Skeletal muscle tissue (tissue), 4 donors: Measurements from ENCODE around the gene GRK4. TPM values are rescaled to one million over a fixed set of nuclear protein-coding genes. Genes with fewer than 3 reads are reported as not detected.
A peak's percentile ranks its signal among the peaks of the same experiment; 100 is the strongest.

ENCODE experiments used
- H3K27ac ChIP-seq: one replicate; pipeline ENCODE4 v1.7.0; 2013; ENCODE audit warnings: mild to moderate bottlenecking, low read depth, low read length, inconsistent platforms
- H3K27me3 ChIP-seq, 3 donors: one replicate each; pipeline ENCODE4 v1.7.0; 2013; ENCODE audit warnings: low read length in 3 of 3; ENCODE audit not compliant: control insufficient read depth in 3 of 3, insufficient read depth in 3 of 3
- H3K36me3 ChIP-seq, 3 donors: one replicate each; pipeline ENCODE4 v1.7.0; 2013; ENCODE audit warnings: low read length in 3 of 3; ENCODE audit not compliant: control insufficient read depth in 3 of 3, insufficient read depth in 3 of 3
- H3K4me1 ChIP-seq, 3 donors: one replicate each; pipeline ENCODE4 v1.7.0; 2013; ENCODE audit warnings: low read length in 3 of 3, mild to moderate bottlenecking in 3 of 3; ENCODE audit not compliant: control insufficient read depth in 3 of 3, insufficient read depth in 3 of 3
- H3K4me3 ChIP-seq, 3 donors: one replicate each; pipeline ENCODE4 v1.7.0; 2013; ENCODE audit warnings: low read length in 3 of 3
- H3K9ac ChIP-seq, 3 donors: one replicate each; pipeline ENCODE4 v1.7.0; 2013; ENCODE audit warnings: low read length in 3 of 3, mild to moderate bottlenecking in 3 of 3, moderate library complexity in 2 of 3, low read depth in 1 of 3
- H3K9me3 ChIP-seq, 3 donors: one replicate each; pipeline ENCODE4 v1.7.0; 2013; ENCODE audit warnings: low read length in 3 of 3; ENCODE audit not compliant: control insufficient read depth in 3 of 3
- total RNA-seq: library from RNA; depleted of rRNA; stranded (reverse); fragments of >200 nt; gene quantifications from one replicate; pipeline ENCODE4 v1.2.3, GENCODE V29; 2014
- donor health status: Osteomylitis.

The GRK4 gene
- total RNA-seq, 1 donor from 2014 or later = 12.5 TPM

DNA sequence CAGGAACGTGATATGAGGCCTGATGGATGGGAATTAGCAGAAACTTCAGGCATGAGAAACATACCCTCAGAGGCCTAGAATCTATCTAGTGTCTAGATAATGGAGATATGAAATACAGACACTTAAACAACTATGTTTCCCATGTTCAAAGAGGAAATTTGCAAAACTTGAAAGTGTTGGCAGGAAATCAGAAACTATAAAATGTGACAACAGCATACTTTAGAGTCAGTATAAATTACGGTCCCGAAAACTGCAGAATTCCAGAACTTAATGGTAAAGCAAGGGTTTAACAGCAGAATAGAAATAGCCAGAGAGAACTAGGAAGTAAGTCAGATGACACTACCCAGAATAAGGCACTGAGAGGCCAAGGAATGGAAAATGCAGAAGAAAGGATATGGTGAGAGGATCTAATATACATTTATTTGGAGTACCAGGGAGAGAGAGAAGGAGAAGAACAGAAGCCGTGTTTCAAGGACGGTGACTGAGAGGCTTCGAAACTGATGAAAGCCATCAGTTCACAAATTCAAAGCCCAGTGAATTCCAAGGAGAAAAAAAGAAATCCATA, 103.5 kb downstream of the GRK4 start:
- H3K9ac ChIP-seq = no peak overlapping the region
- no peaks in the 10 kb centered on the region for H3K27me3 ChIP-seq

GRCh38 chr4:3067473-3068001, 104.2 kb downstream of the GRK4 start:
- Histone ChIP-seq H3K4me3 (no peak overlapping the region), H3K27me3 (no peaks in the 10 kb centered on the region), H3K9ac (no peak overlapping the region), H3K27ac (no peak overlapping the region), H3K4me1 (peaks cover 0 to 6% (median 0%) of the 10 kb centered on the region in 3 donors), H3K36me3 (no peaks in the 10 kb centered on the region), H3K9me3 (no peaks in the 10 kb centered on the region)

More for the DNA sequence above, 103.5 kb downstream of the GRK4 start:
- H3K36me3 ChIP-seq = no peaks in the 10 kb centered on the region
- no peak overlapping the region for H3K4me3 ChIP-seq
- peaks cover 0 to 3% (median 0%) of the 10 kb centered on the region in 3 donors for H3K4me1 ChIP-seq
- no peak overlapping the region for H3K27ac ChIP-seq
- H3K9me3 ChIP-seq = no peaks in the 10 kb centered on the region

DNA sequence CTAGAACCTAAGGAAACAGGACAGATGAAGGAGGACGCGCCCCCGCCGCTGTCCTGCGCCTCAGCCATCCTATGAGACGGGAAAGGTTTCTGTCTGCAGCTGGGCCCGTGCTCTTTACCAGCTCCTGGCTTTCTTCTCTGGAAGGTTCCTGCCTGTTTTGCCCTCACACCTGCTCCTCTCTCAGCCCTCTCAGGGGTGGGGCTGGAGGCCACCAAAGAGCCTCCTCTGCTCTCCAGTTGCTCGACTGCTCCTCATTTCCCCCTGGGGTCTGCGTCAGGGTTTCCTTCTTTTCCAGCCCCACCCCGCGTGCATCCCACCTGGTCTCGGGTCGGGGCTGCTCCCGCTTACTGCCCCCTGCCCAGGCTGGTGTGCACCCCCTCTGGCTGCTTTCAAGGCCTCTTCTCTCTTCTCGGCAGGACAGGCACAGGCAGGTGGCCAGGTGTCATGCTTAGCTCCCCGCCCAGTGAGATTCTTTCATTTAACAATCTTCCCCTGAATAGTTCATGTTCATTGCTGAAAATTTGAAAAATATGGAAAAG, 106.4 kb downstream of the GRK4 start:
- Histone ChIP-seq H3K9ac (no peak overlapping the region), H3K27ac (no peak overlapping the region), H3K27me3 (no peaks in the 10 kb centered on the region), H3K36me3 (no peaks in the 10 kb centered on the region), H3K4me3 (no peak overlapping the region), H3K4me1 (peaks cover 0 to 11% (median 5%) of the 10 kb centered on the region in 3 donors), H3K9me3 (no peaks in the 10 kb centered on the region)

DNA sequence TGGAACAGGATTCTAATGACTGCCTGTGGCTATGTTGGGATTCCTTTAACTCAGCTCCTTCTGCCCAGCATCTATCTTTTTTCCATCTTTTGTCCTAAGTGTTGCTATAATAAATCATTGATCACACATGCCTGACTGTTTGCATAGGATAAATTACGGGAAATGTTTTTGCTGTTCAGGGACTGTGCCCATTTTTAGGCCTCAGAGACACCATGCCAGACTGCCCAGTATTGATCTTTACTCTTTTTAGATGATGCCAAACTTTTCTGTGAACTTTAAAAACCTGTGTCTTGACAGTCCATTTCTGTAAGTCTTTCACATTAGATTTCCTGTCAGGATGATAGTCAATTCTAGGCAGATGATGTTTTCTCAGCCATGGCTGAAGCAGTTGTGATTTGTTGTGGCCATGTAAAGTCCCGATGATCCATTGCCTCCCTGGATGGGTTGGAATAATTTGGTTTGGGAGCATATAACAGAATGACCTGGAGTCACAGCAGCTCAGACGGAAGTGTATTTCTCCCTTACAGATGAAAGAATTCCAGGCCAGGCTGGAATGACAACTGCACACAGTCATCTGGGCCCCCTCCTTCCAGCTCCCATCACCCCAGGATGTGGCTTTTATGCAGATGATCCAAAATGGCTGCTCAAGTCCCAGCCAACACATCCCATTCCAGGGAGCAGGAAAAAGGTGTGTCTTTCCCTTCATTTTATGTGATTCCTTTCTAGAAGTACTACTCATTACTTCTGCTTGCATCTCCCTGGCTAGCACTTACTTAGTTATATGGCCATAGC, 107.5 kb downstream of the GRK4 start:
- Histone ChIP-seq H3K4me3 (no peak overlapping the region), H3K9ac (no peak overlapping the region), H3K27ac (no peak overlapping the region), H3K27me3 (no peaks in the 10 kb centered on the region), H3K36me3 (no peaks in the 10 kb centered on the region), H3K9me3 (no peaks in the 10 kb centered on the region), H3K4me1 (peaks cover 7 to 18% (median 8%) of the 10 kb centered on the region in 3 donors)

DNA sequence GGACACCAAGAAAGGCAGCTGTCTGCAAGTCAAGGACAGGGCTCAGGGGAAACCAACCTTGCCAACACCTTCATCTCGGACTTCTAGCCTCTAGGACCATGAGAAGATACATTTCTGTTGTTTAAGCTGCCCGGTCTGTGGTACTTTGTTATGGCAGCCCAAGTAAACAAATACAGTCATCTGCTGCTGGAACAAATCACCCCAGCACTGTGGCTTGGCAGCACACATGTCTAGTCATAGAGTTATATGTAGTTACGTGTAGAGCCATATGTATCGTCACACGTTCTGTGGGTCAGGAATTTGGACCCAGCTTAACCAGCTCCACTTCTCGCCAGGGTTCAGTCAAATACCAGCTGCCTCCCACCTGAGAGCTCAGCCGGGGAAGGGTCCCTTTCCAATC, 108.4 kb downstream of the GRK4 start:
- peak overlapping the region; percentile 41 for H3K27ac ChIP-seq
- H3K9me3 ChIP-seq = no peaks in the 10 kb centered on the region
- no peaks in the 10 kb centered on the region for H3K27me3 ChIP-seq
- no peaks in the 10 kb centered on the region for H3K36me3 ChIP-seq
- no peak overlapping the region for H3K9ac ChIP-seq
- peaks cover 9 to 22% (median 18%) of the 10 kb centered on the region in 3 donors for H3K4me1 ChIP-seq
- no peak overlapping the region for H3K4me3 ChIP-seq

DNA sequence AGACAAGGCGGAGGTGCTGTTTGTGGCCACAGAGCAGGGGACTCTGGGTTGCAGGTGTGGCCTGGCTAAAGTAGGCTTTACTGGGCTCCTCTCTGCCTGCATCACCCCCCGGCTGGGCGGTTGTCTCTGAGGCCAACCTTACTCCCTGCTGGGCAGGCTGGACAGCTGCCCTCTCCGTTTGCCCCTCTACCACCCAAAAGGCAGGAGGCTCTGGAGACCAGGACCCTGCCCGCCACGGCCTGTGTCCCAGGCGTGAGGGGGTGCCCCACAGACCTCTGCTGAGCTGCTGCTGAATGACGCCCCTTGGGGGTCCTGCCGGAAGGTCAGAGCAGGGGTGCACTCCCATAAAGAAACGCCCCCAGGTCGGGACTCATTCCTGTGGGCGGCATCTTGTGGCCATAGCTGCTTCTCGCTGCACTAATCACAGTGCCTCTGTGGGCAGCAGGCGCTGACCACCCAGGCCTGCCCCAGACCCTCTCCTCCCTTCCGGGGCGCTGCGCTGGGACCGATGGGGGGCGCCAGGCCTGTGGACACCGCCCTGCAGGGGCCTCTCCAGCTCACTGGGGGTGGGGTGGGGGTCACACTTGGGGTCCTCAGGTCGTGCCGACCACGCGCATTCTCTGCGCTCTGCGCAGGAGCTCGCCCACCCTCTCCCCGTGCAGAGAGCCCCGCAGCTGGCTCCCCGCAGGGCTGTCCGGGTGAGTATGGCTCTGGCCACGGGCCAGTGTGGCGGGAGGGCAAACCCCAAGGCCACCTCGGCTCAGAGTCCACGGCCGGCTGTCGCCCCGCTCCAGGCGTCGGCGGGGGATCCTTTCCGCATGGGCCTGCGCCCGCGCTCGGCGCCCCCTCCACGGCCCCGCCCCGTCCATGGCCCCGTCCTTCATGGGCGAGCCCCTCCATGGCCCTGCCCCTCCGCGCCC, 110.0 kb downstream of the GRK4 start:
- Histone ChIP-seq H3K4me3 (peak overlapping the region; percentile 68 to 78 (median 74)), H3K9me3 (no peaks in the 10 kb centered on the region), H3K4me1 (peaks cover 9 to 24% (median 18%) of the 10 kb centered on the region in 3 donors), H3K27me3 (no peaks in the 10 kb centered on the region), H3K27ac (peak overlapping the region; percentile 47), H3K36me3 (no peaks in the 10 kb centered on the region), H3K9ac (peak overlapping the region; percentile 51 to 78 (median 75))

DNA sequence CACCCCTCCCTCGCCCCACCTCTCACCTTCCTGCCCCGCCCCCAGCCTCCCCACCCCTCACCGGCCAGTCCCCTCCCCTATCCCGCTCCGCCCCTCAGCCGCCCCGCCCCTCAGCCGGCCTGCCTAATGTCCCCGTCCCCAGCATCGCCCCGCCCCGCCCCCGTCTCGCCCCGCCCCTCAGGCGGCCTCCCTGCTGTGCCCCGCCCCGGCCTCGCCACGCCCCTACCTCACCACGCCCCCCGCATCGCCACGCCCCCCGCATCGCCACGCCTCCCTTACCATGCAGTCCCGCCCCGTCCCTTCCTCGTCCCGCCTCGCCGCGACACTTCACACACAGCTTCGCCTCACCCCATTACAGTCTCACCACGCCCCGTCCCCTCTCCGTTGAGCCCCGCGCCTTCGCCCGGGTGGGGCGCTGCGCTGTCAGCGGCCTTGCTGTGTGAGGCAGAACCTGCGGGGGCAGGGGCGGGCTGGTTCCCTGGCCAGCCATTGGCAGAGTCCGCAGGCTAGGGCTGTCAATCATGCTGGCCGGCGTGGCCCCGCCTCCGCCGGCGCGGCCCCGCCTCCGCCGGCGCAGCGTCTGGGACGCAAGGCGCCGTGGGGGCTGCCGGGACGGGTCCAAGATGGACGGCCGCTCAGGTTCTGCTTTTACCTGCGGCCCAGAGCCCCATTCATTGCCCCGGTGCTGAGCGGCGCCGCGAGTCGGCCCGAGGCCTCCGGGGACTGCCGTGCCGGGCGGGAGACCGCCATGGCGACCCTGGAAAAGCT, 110.9 kb downstream of the GRK4 start, which contains the start of the genes HTT and HTT-AS:
Gene HTT, plus strand, starts transcription at position 604 of the 768 bp plus-strand sequence. Its CDS starts 145 bp downstream, at position 749.
Gene HTT-AS, minus strand, starts transcription at position 461 of the 768 bp plus-strand sequence.
- no peaks in the 10 kb centered on the region for H3K36me3 ChIP-seq
- no peaks in the 10 kb centered on the region for H3K9me3 ChIP-seq
- H3K4me3 ChIP-seq = peak within 1 kb of the TSS; percentile 92 to 95 (median 92)
- H3K27ac ChIP-seq = peak within 1 kb of the TSS; percentile 87
- H3K9ac ChIP-seq = peak within 1 kb of the TSS; percentile 85 to 92 (median 86)
- H3K27me3 ChIP-seq = no peaks in the 10 kb centered on the region
- peaks cover 9 to 25% (median 19%) of the 10 kb centered on the region in 3 donors for H3K4me1 ChIP-seq

- Histone ChIP-seq H3K4me1 (peaks cover 9 to 31% (median 21%) of the 10 kb centered on the region in 3 donors), H3K9ac (peak overlapping the region; percentile 85 to 92 (median 86)), H3K36me3 (no peaks in the 10 kb centered on the region), H3K27ac (peak overlapping the region; percentile 87), H3K4me3 (peak overlapping the region; percentile 92 to 95 (median 92)), H3K27me3 (no peaks in the 10 kb centered on the region), H3K9me3 (no peaks in the 10 kb centered on the region)
Observed at GRCh38 chr4:3074846-3075651, 111.7 kb downstream of the GRK4 start.
